Stimulated activated CD4-positive, alpha-beta T cell treated with anti-CD3 and anti-CD28 coated beads, Interleukin-4, amount 100 ng/mL, for 24 hours (primary cell): ENCODE results near the gene DUSP22.
"Not testable (repeated sequence)": the region's sequence is repeated elsewhere in the genome, so short reads cannot be mapped to it uniquely, and the experiment has no call there.

Experiments
- DNase-seq: peaks from one replicate; pipeline ENCODE4 v3.0.0-alpha.2; 2020

Gene DUSP22

GRCh38 chr6:367891-368630 lies 75.8 kb downstream of the DUSP22 start:
- no peak for DNase-seq

DNA sequence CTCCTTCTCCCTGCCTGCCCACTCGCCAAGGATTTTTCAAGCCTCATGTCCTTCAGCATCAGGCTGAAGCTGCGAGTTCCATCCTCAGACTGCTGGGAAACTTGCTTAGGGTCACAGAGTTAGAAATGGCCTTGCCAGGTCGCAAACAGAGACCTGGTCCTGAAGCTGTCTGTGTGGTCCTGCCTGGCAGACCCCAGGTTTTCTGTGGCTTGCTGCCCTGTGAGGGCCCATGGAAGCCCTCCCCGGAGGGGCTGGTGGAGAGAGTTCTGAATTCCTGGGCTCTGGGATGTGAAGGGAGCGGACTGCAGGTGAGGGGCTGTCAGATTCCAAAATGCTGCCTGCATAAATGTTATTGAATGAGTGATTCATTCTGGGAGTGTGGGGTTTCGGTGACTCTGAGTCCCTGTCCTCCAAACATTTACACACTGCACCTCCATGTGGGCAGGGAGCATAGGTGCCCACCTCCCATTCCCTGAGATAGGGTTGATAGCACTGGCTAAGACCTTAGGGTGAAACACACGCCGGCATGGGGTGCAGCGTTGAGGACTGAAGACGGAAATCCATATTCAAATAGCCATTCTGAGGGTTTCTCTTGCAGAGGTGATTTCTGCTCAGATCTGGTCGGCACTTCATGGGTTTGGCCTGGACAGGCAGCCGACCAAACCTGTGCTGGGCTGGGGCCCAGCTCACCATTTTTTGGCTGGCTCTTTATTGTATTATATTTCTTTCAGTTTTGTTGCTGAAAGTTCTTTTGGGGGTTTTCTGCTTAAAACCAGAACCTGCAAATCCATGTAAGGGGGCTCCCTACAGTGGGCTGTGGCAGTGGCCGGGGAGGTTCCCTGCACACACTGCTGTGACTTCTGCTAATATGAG lies 77.5 kb downstream of the DUSP22 start:
- no peak for DNase-seq

DNA sequence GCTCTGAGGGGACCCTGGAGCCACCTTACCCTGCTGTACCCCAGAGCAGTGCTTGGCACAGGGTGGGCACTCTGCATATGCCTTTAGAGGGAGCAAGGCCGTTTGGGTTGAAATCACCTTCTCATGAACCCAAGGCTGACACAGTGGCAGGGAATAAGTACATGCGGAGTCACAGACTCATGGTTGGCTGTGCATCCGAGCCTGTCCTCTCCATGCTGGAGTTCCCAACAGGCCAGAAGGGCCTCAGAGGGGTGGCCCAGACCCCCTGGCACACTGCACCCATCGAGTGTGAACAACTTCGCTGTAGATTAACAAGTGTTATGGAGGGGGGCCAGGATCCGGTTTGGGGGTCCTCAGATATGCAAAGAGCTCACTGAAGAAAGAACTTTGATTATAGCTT lies 78.3 kb downstream of the DUSP22 start:
- DNase-seq: no peak

- DNase-seq: not testable (repeated sequence)
Observed at GRCh38 chr6:371851-372250, 79.6 kb downstream of the DUSP22 start.

DNA sequence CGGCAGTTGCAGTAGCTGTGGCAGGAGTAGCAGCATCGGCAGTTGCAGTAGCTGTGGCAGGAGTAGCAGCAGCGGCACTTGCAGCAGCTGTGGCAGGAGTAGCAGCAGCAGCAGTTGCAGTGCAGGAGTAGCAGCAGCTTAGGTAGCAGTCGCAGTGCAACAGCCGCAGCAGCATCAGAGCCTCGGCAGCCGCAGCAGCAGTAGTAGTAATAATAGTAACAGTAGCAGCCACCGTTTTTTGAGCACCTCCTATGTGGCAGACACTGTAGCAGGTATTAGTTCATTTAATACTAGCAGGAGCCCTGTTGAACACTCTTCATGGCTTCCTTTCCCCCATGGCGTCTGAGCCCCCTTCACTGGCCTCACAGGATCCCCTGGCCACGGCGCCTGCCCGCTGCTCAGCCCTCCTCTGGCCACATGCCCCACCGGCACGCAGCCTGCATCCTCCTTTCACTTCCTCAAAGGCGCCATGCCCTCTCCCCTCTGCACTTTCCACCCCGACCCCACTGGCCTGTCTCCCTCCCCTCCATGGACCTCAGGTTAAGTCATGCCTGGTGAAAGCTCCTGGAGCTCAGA lies 80.1 kb downstream of the DUSP22 start:
- no peak for DNase-seq

GRCh38 chr6:373031-373430 lies 80.7 kb downstream of the DUSP22 start:
- no peak for DNase-seq

DNA sequence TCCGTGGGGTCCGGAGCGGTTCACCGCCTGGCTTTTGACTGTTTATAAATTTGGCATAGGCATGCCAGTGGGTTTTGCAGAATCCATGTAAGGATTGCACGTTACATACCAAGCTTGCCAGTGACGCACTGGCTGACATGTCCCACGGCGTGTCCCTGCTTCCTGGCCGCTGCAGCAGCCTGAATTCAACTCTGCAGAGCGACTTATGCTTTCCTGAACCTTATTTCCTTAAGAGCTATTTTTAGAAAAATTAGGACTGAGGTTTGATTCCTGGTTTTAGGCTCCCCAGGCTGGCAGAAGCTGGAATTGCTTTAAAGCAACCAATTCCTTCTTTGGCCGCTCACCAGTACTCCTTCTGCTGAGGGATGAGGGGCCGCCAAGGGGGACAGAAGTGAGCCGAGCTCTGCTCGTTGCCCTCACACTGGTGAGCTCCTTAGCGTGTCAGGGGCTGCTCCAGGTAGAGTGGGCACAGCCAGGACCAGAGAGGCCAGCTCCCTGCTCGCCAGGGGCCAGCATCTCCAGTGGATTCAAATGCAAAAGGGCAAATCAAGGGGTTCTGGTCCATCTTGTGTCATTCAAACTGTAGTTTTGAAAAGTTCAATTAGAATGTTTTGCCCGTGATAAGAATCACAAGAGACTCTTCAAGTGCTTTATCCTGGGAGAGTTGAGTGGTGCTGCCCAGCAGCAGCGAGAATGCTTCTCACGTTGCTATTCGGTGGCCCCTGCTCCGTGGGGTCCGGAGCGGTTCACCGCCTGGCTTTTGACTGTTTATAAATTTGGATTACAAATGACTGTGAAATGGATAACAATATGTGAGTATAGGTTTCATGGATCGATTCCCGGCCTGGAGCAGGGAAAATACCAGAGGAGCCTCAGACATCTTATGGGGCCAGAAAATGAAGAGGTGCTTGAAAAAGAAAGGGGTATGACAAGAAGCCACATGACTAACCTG lies 81.8 kb downstream of the DUSP22 start:
- no peak for DNase-seq

GRCh38 chr6:374956-375355 lies 82.7 kb downstream of the DUSP22 start:
- no peak for DNase-seq

GRCh38 chr6:376827-377640 lies 84.7 kb downstream of the DUSP22 start:
- DNase-seq: no peak

DNA sequence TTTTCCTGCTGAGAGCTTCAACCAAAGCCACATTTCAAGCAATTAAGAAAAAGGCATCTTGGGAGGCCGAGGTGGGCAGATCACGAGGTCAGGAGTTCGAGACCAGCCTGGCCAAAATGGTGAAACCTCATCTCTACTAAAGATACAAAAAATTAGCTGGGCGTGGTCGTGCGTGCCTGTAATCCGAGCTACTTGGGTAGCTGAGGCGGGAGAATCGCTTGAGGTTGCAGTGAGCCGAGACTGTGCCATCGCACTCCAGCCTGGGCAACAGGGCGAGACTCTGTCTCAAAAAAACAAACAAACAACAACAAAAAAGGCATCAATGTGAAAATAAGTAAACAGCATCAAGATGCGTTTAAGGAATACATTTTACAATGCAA lies 85.3 kb downstream of the DUSP22 start:
- DNase-seq: not testable (repeated sequence)

GRCh38 chr6:378090-378957 lies 86.0 kb downstream of the DUSP22 start:
- DNase-seq: no peak

DNA sequence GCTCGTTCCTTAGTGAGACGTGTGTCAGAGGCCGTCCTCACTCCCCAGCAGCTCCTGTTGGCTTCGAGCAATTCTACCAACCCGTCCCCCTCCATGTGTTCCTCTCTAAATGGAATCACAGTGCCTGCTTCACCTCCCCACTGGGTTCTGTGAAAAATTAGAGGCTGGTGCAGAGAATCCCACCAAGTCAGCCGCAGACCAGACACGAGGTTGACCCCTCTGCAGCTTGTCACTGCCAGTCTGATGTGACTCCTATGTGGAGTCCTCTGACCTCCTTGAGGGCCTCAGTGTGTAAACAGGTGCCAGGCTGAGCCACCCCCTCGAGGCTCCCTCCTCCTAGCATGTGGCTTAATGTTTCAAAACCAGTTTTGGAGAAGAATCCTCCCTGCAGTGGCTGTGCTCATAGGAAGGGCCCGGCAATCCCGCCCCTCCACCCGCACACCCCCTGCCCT lies 86.7 kb downstream of the DUSP22 start:
- DNase-seq: no peak

- DNase-seq: no peak
Observed at GRCh38 chr6:379410-380181, 87.3 kb downstream of the DUSP22 start.

GRCh38 chr6:380234-381218 lies 88.2 kb downstream of the DUSP22 start:
- no peak for DNase-seq

GRCh38 chr6:381742-382461 lies 89.6 kb downstream of the DUSP22 start:
- no peak for DNase-seq

DNA sequence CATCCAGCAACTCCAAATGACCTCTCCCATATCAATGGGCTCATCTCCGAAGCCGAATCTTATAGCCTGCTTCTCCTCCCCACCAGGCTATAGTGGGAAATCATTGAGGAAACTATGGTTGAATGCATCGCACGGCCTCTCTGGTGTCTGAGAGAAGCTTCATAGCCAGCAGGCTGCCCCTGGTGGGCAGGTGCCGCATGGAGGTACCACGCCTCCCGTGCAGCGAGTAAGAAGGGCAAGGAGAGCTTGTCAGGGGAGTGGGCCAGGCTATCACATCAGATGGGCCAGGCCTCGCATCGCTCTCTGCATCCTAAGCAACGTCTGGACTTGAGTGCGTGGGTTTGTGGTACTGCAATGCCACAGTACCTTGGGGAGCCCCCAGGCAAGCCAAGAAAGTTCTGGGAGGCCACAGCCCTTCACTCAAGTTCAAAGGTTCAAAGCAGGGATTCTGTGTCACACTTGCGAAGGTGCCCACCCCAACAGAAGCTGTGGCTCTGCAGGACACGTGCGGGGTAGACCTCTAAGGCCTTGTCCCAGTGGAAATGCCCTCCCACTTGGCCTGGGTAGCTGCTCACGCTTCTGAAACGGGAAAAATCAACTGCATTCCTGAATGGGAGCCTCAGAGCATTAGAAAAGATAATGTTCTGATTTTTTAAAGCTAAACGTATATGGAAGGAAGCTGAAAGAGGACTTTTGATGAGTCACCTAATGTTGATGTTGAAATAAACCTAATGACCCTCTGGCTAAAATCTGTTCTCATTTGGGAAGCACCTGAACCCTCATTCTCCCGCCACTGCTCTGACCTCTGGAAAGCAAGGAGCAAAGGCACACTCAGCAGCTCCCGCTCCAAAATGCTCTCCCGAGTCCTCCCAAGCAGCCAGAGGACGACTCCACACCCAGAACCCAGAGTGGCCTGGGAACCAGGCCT lies 90.9 kb downstream of the DUSP22 start:
- DNase-seq: no peak

- DNase-seq: no peak
Observed at GRCh38 chr6:383856-384255, 91.6 kb downstream of the DUSP22 start.
